ENCODE measurements around the gene LIF. TPM values are rescaled to one million over a fixed set of nuclear protein-coding genes. Genes with fewer than 3 reads are reported as not detected.

LIF gene
- total RNA-seq, 1 donor from 2014 or later, result not detected

- intact Hi-C loops (cut with DNase I), result no loop called here
- H3K4me3 ChIP-seq, result no peak overlapping the region
- no peaks in the 10 kb centered on the region for H3K27me3 ChIP-seq
- peaks cover 5 to 9% of the 10 kb centered on the region in 2 donors for H3K4me1 ChIP-seq
- DNase-seq (ENCODE audit: low spot score in 2 of 2), result no peak
- H3K36me3 ChIP-seq, result no peaks in the 10 kb centered on the region
- no peak overlapping the region for H3K27ac ChIP-seq
- no peaks in the 10 kb centered on the region for H3K9me3 ChIP-seq
- TF ChIP-seq CTCF (IDR thresholded peaks at IDR 0.05), result no peak
Measured at GRCh38 chr22:30191040-30191701, 55.4 kb downstream of the LIF start.

GRCh38 chr22:30190574-30190973 is 56.0 kb downstream of the LIF start:
- intact Hi-C loops (cut with DNase I), result no loop called here
- H3K27me3 ChIP-seq, result no peaks in the 10 kb centered on the region
- H3K36me3 ChIP-seq, result no peaks in the 10 kb centered on the region
- TF ChIP-seq CTCF (IDR thresholded peaks at IDR 0.05), result no peak
- H3K9me3 ChIP-seq, result no peaks in the 10 kb centered on the region
- peaks cover 4% of the 10 kb centered on the region in 2 donors for H3K4me1 ChIP-seq
- no peak overlapping the region for H3K4me3 ChIP-seq
- no peak overlapping the region for H3K27ac ChIP-seq
- no peak for DNase-seq (ENCODE audit: low spot score in 2 of 2)

Other genes starting within 250 kb of the LIF start
- gene HORMAD2, start 166.3 kb downstream of the LIF start, total RNA-seq, result not detected
- gene OSM, start 20.1 kb upstream of the LIF start, total RNA-seq, result not detected
- gene CASTOR1, start 42.7 kb upstream of the LIF start, total RNA-seq, result 55.9 TPM
- 107 TPM for gene TBC1D10A, start 80.2 kb upstream of the LIF start, total RNA-seq
- gene SF3A1, start 110.1 kb upstream of the LIF start, total RNA-seq, result 92.9 TPM
- 7.0 TPM for gene CCDC157, start 110.2 kb upstream of the LIF start, total RNA-seq
- 6.7 TPM for gene RNF215, start 140.7 kb upstream of the LIF start, total RNA-seq
- gene SEC14L2, start 150.3 kb upstream of the LIF start, total RNA-seq, result 3.0 TPM
- 4.5 TPM for gene MTFP1, start 179.0 kb upstream of the LIF start, total RNA-seq
- gene SEC14L3, start 225.3 kb upstream of the LIF start, total RNA-seq, result not detected

All from ascending aorta (tissue), 2 donors.